ENCODE measurements around the gene CDK17.

CDK17 gene

DNA sequence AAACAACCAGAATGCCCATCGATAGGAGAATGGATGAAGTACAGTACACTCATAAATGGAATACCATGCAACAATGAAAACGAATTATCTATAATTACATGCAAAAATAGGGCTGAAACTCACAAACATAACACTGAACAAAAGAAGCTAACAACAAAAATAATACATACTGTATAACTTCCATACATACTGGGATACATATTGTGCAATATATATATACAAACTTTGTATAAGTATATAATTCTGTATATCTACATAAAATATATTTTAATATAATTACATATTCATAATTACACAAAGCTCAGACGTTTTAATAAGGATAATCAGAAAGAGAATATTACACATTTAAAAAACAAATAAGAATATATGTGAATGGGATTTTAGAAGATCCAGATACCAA, 90.2 kb downstream of the CDK17 start:
- no peak for DNase-seq

DNA sequence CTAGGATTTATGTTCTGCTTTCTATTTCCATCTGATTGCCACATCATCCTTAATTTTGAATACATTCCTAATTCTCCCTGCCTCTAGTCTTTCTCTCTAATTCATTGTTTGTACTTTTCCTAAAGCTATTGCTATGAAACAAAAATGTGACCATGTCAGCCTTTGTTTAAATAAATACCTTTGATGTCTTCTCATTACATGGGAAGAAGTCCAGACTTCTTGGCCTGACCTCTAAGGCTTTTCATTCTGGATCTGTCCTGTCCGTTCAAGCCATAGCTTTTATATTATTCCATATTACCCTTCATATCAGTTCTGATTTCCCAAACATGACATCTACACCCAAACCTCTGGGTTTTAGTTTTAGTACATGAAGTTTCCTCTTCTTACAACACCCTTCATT, 91.4 kb downstream of the CDK17 start:
- DNase-seq = no peak

DNA sequence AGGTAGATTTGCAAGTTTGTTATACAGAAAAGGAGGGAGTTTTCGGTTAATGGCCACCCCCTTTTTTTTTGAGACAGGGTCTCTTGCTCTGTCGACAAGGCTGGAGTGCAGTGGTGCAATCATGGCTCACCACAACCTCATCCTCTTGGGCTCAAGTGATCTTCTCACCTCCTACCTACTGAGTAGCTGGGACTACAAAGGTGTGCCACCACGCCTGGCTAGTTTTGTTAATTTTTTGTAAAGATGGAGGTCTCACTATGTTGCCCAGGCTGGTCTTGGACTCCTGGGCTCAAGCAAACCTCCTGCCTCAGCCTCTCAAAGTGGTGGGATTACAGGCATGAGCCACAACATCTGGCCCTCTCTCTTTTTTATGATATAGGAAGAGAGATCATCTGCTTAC, 94.6 kb downstream of the CDK17 start:
- DNase-seq = no peak

DNA sequence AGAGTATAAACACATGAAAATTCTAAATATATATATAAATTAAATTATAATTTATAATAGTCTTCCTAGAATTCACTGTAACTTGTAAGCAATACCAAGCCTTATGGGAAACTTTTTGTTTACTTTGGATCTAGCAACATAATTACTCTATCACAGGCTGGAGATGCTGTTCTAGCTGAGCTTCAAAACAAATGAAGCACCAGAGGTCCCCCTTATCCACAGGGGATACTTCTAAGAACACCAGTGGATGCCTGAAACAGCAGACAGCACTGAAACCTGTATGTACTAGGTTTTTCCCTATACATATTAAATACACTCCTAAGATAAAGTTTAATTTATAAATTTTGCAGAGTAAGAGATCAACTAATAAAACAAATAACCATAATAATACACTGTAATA, 96.6 kb downstream of the CDK17 start:
- no peak for DNase-seq

DNA sequence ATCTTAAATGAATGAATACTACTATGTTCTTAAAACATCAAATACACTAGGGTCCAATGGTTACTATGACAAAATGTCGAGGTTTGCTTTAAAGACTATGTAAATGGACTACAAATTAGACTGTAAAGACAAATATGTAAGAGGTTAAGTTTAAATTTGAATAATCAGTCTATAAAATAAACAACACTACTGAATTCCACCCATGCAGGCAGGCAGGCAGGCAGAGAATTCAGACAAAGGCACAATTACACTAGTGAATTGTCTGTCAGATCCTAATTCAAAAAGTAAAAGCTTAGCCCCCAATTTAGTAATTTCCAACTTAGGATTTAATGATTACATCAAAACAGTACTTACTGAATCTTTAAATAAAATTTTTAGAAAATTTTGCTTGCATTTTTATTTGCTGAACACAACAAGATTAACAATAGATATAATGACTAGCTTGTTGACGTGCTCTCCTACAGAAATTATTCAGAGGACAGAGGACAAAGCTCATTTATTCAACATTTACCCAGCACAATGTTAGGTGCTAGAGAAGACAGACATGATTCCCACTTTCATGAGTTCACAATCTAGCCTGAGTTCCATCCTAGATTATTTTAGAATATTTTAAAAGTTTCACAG, 97.4 kb downstream of the CDK17 start:
- DNase-seq = no peak

DNA sequence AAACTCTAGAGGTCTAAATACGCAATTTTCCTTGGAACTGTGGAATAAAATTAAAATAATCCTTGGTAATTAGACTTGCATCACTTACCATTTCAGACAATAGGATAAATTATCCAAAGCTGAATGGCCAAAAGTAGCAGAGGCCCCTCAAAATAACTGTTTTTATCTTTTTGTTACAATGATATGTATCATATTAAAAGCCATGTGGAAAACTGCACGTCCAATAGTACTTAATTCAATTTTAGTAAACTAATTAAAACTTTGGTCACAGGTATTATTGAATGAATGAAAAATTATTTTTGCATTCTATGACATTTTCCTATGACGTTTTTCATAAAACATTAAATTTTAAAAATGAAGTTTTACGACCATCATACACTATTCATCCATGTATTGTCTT, 98.5 kb downstream of the CDK17 start:
- no peak for DNase-seq

DNA sequence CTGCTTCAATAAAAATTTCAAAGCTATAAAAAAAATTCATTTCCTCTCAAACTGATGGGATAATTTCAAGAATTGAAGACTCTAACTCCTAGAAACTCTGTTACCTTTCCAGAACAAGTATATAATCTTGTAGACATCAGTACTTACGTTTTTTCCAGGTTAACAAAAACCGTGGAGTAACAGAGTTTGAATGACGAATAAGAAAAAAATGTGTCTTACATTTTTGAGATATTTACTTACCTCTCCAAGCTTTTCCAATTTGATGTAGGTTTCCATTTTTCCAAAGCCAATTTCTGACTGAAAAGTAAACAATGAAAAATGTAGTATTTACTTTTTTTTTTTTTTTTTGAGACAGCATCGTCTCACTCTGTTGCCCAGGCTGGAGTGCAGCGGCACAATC, 100.2 kb downstream of the CDK17 start:
- no peak for DNase-seq

DNA sequence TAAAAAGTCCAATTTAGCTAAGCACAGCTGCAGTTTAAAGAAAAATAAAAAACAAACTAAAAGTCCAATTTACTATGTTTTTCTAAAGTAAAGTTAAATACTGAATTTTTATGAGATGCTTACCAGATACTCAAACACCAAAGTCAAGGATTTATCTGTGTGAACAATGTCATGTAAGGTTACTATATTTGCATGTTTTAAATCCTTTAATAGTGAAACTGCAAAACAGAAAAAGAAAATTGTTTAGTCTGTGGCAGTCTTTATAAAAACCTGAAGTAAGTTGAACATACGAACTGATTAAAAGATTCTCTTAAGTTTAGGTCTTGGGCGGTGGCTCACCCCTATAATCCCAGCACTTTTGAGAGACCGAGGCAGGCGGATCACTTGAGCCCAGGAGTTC, 102.7 kb downstream of the CDK17 start:
- DNase-seq = no peak

DNA sequence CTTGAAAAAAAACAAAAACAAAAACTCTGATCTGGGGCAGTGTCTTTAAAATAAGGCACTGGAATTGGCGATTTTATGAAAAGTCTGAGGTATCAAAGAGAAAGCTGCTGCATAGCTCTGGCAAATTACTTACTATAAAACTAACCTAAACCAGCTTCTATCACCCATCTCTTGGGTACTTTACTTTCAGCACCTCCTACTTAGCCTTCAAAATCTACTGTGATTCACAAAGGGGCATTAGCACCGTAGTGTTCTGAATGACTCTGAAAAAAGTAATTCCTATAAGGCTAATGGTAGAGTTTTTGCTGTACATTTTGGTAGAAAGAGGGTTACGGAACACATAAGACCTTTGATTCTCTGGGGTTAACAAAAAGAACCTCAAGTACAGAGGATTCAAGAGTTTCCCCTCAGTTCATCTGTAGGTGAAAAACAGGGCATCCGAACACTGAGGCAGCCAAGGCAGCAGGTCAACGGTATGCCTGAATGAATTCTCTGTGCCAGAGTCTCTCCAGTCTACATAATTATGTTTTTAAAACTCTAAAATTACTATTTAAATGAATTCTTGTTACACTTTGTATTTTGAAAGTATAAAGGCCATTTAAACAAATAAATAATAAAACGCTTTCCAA, 104.6 kb downstream of the CDK17 start:
- DNase-seq = no peak

DNA sequence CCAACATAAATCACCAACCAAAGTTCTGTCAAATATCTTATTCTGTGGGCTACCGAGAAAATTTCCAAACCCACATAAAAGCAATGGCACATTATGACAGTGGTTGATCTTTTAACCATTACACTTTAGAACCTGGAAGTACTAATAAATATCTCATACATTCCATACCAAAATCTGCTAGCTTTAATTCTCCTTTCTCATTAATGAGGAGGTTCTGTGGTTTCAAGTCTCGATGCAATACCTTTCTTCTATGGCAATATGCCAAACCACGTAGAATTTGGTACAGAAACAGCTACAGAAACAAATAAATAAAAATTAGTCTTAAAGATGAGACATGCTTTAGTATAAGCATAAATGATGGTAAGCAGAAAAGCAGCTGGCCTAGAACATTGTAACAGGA, 105.4 kb downstream of the CDK17 start:
- DNase-seq = no peak

DNA sequence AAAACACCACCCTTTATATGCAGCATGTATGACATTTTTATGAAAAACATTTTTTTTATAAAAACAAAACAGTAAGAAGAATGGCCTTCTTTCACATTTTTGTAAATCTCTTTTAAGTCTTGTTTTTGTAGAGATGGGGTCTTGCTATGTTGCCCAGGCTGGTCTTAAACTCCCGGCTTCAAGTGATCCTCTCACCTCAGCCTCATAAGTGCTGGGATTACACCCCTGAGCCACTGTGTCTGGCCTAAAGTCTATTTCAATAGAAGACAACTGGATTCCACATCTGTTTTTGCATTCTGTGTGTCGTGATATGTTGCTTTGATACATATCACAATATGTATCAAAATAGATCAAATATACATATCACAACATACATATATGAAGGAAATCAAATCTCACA, 107.1 kb downstream of the CDK17 start:
- no peak for DNase-seq

DNA sequence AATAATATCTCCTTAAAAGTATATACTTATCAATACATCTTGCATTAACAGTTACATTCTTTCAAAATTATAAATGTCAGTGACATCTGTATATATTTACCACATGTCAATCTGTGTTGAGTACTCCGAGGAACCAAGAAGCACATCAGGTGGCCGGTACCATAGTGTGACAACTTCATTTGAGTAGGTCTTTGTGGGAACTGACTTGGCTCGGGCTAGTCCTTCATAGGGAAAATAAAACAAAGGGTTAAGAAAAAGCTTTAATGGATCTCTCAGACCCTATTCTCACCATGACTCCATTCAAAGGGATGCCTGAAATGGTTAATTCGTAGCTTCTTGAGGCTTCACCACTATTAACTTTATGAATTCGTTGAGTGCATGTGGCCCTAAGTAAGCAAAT, 111.2 kb downstream of the CDK17 start:
- DNase-seq = no peak

DNA sequence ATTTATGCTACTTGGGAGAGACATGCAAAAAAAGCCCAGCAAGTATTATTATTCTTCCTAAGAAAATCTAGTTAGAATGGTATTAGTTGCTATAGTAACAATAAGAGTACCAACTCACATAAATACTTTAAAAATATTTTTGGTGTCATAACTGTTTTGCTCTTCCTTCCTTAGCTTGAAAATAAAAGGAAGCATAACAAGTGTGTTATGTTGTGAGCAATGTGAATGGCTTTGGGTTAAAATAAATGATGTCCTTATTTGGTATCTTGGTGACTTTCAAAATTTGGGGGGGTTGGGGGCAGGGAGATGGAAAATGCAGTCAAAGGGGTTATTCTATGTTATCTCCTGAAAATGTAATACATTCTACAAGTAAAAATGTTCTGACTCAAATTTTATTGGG, 115.1 kb downstream of the CDK17 start:
- no peak for DNase-seq

DNA sequence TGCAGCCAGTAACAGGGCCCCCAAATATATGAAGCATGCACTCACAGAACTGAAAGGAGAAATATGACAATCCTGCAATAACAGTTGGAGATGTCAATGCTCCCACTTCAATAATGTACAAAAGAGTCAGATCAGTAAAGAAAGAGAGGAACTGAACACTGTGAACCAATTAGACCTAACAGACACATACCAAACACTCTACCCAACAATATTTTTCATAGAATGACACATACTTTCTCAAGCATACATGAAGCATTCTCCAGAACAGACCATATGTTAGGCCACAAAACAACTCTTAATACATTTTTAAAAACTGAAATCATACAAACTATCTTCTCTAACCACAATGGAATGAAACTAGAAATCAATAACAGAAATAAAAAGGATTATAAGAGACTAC, 125.9 kb downstream of the CDK17 start:
- DNase-seq = no peak

DNA sequence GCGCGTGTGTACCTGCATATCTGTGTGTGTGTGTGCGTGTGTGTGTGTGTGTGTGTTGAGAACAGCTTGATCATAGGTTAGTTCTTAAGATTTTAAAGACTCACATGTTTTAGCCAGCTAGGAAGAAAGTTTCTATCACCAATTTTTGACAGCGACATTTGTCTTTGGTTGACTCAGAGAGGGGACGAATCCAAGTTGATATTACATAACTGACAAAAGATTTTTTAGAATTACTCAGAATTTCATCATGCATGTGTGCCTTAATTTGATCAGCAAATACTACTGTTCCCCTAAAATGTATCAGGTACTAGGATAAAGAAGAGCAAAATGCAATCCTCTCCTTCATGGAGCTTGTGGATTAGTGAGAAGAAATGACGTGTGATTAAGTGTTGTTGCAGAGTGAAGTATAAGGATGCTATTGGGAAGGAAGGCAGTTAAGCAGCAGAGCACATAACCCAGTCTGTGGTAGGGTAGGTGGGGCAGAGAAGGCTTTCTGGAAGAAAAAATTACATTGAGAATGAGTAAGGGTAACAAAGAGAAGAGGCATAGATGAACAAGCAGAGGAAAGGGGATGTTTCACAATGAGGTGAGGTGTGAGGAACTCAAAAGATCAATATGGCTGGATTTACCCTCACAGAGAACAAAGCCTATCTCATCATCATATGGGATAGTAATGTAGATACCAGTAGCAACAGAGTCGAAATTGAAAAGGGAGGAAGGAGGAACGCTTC, 128.6 kb downstream of the CDK17 start:
- no peak for DNase-seq

DNA sequence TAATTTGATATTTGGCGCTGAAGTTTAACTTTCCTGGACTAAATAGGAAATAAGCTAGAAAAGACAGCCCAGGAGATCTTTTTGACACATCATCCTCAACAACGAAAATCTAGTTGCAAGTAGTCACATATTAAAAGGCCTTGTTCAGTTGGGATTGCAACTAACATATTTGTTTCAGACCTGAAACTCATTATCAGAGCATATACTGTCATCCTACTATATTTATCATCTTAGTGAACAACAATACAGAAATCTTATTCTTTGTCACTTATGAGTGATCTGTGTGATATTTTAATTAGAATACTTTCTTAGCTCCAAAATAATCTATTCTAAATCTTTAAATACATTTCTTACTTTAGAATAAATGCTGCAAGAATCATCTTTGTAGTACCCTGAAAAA, 134.0 kb downstream of the CDK17 start:
- no peak for DNase-seq

DNA sequence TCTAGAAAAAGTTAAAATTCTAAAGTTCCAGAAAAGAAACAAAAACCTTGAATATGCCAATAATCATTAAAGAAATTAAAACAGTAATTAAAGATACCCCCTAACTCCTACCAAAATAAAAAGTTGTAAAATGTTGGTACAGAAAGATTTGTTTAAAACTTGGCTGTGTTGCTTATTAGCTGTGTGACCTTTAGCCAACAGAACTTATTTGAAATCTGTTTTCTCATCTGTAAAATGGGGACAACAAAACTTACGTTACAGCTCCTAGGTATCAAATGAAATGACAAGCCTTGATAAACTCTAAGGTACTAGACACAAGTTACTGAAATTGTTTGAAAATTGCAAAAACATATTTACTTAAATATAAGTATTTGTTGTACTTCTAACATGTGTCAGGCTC, 134.4 kb downstream of the CDK17 start:
- no peak for DNase-seq

DNA sequence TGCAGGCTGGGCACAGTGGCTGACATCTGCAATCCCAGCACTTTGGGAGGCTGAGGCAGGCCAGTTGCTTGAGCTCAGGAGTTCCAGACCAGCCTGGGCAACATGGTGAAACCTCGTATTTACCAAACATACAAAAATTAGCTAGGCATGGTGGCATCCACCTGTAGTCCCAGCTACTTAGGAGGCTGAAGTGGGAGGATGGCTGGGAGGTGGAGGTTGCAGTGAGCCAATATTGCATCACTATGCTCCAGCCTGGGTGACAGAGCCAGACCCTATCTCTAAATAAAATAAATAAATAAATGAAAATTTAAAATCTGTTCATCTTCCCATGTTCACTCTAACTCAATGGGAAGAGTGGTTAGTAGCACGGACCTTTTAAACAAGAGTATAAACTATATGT, 134.8 kb downstream of the CDK17 start:
- DNase-seq = no peak

DNA sequence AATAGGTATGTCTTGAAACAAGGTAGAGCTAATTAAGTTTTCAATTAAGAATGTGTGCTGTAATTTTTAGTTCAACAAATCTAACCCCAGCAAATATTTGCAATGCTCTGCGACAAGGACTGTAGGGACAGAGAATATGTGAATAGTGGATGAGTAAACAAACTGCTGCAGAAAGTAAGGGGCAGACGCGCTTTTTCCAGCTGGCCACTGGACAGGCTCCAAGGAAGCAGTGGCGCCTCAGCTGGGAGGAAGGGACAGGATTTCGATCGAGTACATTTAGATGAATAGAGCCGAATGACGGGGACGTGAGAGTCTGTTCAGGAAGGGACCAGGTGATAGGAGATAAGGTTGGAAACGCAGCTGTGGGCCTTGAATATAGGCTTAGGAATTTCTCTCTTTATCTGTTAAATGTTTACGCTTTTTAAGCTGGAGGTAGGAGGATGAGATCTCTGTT, 136.8 kb downstream of the CDK17 start:
- peak; percentile 97 for DNase-seq

DNA sequence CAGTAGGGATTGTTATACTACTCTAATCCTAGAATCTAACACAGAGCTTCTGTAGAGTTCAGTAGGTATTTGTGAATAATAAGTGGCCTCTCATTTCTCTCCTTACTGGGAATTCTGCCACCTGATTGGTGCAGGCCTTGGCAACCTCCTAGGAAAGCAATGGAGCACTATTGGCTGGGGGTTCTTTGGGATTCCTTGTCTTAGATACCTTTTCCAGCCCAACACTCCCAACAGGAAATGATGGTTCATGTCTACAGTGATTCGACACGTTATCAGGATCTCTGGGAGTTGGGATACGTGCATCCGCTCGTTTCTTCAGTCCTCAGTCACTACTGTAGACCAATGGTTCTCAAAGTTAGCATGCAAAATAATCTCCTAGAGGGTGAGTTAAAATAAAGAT, 138.7 kb downstream of the CDK17 start:
- DNase-seq = no peak

DNA sequence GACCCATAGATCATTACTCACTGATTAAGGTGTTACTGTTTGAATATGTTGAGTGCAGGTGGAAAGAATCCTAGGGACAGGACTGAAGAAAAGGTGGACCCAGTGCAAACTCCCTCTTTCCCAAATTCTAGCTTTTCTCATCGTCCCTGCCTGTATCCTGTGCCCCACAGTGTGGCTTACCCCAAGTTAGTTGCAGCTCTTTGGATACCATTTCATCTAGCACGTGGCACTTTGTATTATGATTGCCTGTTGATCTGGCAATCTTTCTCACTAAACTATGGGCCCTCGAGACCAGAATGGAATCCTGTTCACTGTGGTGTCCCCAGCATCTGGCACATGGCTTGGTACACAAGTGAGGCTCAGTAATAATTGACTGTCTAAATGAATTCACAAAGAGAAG, 139.6 kb downstream of the CDK17 start:
- no peak for DNase-seq

DNA sequence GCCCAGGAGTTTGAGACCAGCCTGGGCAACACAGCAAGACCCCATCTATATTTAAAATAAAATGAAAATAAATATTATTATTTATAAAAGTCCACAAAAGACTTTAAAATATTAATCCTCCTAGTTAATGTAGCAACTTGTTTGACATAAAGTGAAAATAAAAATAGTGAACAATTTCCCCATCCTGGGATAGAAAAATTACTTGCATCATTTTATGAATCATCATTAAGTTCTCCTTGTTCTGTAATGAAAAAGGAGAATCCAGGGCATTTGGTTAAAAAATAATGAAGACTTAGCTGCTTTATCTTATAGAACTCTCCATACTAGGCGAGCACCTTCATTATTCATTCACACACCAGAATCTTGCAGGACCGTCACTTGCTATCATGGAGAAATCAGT, 140.0 kb downstream of the CDK17 start:
- no peak for DNase-seq

DNA sequence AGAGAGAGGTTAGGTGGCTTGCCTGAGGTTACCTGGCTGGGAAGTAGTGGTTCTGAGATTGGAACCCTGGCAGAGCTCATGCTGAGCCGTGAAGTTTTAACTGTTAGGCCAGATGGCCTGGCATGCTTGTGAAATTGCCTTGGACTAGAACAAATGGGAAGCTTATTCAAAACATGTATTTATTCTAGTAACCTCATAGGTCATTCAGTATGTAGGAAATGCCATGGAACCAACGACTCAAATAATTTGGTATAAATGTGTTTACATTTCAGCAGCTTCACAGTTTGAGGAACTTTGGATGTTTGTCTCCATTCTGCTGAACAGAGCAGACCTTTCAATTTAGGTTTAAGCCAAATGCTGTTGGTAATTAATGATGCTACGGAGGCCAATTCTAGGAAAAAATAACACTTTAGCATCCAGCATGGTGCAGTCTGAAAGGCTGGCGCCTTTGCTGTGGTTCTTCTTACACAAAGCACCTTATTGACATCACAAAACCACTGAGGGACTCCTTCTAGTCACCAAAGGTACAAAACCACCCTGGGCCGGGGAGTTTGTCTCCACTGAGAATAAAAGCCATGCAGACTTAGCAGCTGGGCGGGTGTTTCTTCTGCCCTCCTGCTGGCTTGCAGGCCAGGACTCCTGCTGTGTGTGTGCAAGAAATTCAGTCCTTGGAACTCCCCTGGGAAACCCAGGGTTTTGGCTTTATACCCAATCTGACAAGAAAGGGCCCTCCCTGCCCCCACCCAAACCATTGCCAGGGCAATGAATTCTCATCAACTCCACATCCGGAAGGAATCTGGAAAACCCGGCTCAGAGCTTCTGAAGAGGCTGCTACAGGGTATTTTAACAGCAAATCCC, 141.9 kb downstream of the CDK17 start:
- DNase-seq = no peak

Data from NCI-H2029 treated with DMSO at 0.1 percent for 48 hours (cell line).